Ovary (tissue), 9 donors: Measurements from ENCODE around the gene SAMD4A. TPM values are rescaled to one million over a fixed set of nuclear protein-coding genes. Genes with fewer than 3 reads are reported as not detected.

Source experiments
- DNase-seq, 5 donors: peaks; one replicate each; pipeline ENCODE4 v3.0.0-alpha.2; 2019 to 2020
- H3K27ac ChIP-seq, 2 donors: fragments of 200-600 bp; one replicate each; pipeline versions ENCODE4 v1.5.1 to v1.8.0; 2019 to 2022
- H3K27me3 ChIP-seq: fragments of 200-600 bp; one replicate; pipeline ENCODE4 v1.8.0; 2022
- H3K36me3 ChIP-seq: fragments of 200-600 bp; sonication (generic); one replicate; pipeline ENCODE4 v1.5.1; 2019
- H3K4me1 ChIP-seq: one replicate; pipeline ENCODE4 v1.8.1; 2013; ENCODE audit warnings: mild to moderate bottlenecking, moderate library complexity; ENCODE audit not compliant: insufficient read depth
- H3K4me3 ChIP-seq: fragments of 200-600 bp; sonication (generic); one replicate; pipeline ENCODE4 v1.5.1; 2017
- H3K9me3 ChIP-seq, 2 donors: fragments of 200-600 bp in 1 of 2; sonication (generic) in 1 of 2; one replicate each; pipeline versions ENCODE4 v1.5.1 to v1.8.1; 2013 to 2019; ENCODE audit warnings: mild to moderate bottlenecking in 1 of 2, moderate library complexity in 1 of 2
- CTCF ChIP-seq, 3 donors: fragments of 450-650 bp in 2 of 3; fragments of 200-600 bp in 1 of 3; IDR thresholded peaks; one replicate each; pipeline versions ENCODE4 v1.5.1 to v1.8.0; 2016 to 2022; ENCODE audit warnings: antibody characterized with exemption in 3 of 3, mild to moderate bottlenecking in 1 of 3
- EP300 ChIP-seq: sonication (generic); formaldehyde crosslinking; IDR thresholded peaks from one replicate; pipeline ENCODE4 v1.6.1; 2017; ENCODE audit warnings: antibody characterized with exemption
- POLR2A ChIP-seq: fragments of 450-650 bp; IDR thresholded peaks from one replicate; pipeline ENCODE4 v1.6.1; 2017; ENCODE audit warnings: antibody characterized with exemption, mild to moderate bottlenecking, moderate library complexity
- whole genome bisulfite sequencing, 3 donors: extraction: QIAGEN DNeasy Blood & Tissue Kit in 1 of 3; methylation state at CpG; one replicate each; pipeline versions ENCODE4 v1.1.5 to v1.1.7; 2013 to 2017; 5-methylcytosine and 5-hydroxymethylcytosine counted together
- intact Hi-C, 4 donors: fragments of 100-400 bp; cut with DNase I; formaldehyde crosslinking; loops; one replicate each; pipeline versions ENCODE4 v1.11.0 to v1.15.1; 2022 to 2023
- polyA plus RNA-seq, 2 donors: library from polyadenylated mRNA; stranded (reverse); fragments of 200-250 nt in 1 of 2; fragments of 350-450 nt in 1 of 2; fragmentation: Illumina TruSeq in 1 of 2; extraction: RNeasy Lipid Tissue Mini Kit (QIAGEN cat#74804) in 1 of 2; gene quantifications; one replicate each; pipeline ENCODE4 v1.2.3, GENCODE V29; 2013 to 2014
- total RNA-seq, 7 donors: library from RNA; depleted of rRNA in 2 of 7; stranded (reverse); fragments of >200 nt in 2 of 7; fragmentation: NEBNext Ultra II Directional in 3 of 7; extraction: Animal tissue kit (Norgen Biotek cat#: 25700) in 3 of 7; gene quantifications; one replicate each; pipeline versions ENCODE4 v1.1.0 to v1.2.4, GENCODE V29; 2016 to 2023
- donor health status: DM: no; HTN: no; CAD: no; lungs with moderate emphysema.
- donor health status: DM: no; HTN: no; CAD: no.
- donor health status: Bipolar disorder and iron deficiency.
- donor health status: DM: yes; HTN: yes; CAD: no.
- donor health status: DM: no; HTN: no; CAD: no.
- donor health status: DM: yes; HTN: yes; CAD: no.

The SAMD4A gene
- total and polyA plus RNA-seq, 9 donors: 2.3 to 22.4 (median 7.3) TPM

- intact Hi-C loops: no loop called here
- Histone ChIP-seq H3K27me3 (no peaks in the 10 kb centered on the region), H3K36me3 (no peaks in the 10 kb centered on the region), H3K9me3 (no peaks in the 10 kb centered on the region), H3K4me1 (no peaks in the 10 kb centered on the region), H3K4me3 (no peak overlapping the region), H3K27ac (no peak overlapping the region)
- no peak for DNase-seq
- 82 to 87% (median 84%) methylated on average over 6 of the region's 6 CpGs for WGBS, 3 donors
- no peak for TF ChIP-seq EP300
- TF ChIP-seq CTCF (IDR thresholded peaks at IDR 0.05): no peak
- no peak for TF ChIP-seq POLR2A
Observed at GRCh38 chr14:54834727-54835126, 267.8 kb downstream of the SAMD4A start.

- TF ChIP-seq CTCF (IDR thresholded peaks at IDR 0.05) (no peak), EP300 (no peak), POLR2A (no peak)
- H3K4me1 ChIP-seq: no peaks in the 10 kb centered on the region
- no peak for DNase-seq
Observed at GRCh38 chr14:54836231-54836630, 269.3 kb downstream of the SAMD4A start.

GRCh38 chr14:54837508-54838149 is 270.7 kb downstream of the SAMD4A start:
- 98% methylated on average over 2 of the region's 2 CpGs for WGBS, 3 donors
- H3K27ac ChIP-seq: no peak overlapping the region
- no peaks in the 10 kb centered on the region for H3K9me3 ChIP-seq
- H3K4me3 ChIP-seq: no peak overlapping the region
- H3K4me1 ChIP-seq: no peaks in the 10 kb centered on the region
- intact Hi-C loops: no loop called here
- H3K36me3 ChIP-seq: no peaks in the 10 kb centered on the region
- no peaks in the 10 kb centered on the region for H3K27me3 ChIP-seq
- TF ChIP-seq POLR2A (no peak), EP300 (no peak), CTCF (IDR thresholded peaks at IDR 0.05) (no peak)
- no peak for DNase-seq

More at GRCh38 chr14:54836231-54836630, 269.3 kb downstream of the SAMD4A start:
- intact Hi-C loops: no loop called here
- 35 to 51% (median 44%) methylated on average over 2 of the region's 2 CpGs for WGBS, 3 donors
- no peaks in the 10 kb centered on the region for H3K36me3 ChIP-seq
- H3K27me3 ChIP-seq: no peaks in the 10 kb centered on the region
- H3K4me3 ChIP-seq: no peak overlapping the region
- H3K9me3 ChIP-seq: no peaks in the 10 kb centered on the region
- no peak overlapping the region for H3K27ac ChIP-seq

- Histone ChIP-seq H3K36me3 (no peaks in the 10 kb centered on the region), H3K4me3 (no peak overlapping the region), H3K9me3 (no peaks in the 10 kb centered on the region), H3K4me1 (no peaks in the 10 kb centered on the region), H3K27me3 (no peaks in the 10 kb centered on the region), H3K27ac (no peak overlapping the region)
- 88 to 93% (median 93%) methylated on average over 10 of the region's 10 CpGs for WGBS, 3 donors
- intact Hi-C loops: no loop called here
- no peak for TF ChIP-seq CTCF (IDR thresholded peaks at IDR 0.05)
- TF ChIP-seq POLR2A: no peak
- TF ChIP-seq EP300: no peak
- no peak for DNase-seq
Observed at GRCh38 chr14:54838931-54839512, 272.1 kb downstream of the SAMD4A start.
